DOHH2 (cell line): ENCODE measurements around the gene HPSE2.

ENCODE experiments used
- EZH2phosphoT487 ChIP-seq: fragments of 200-600 bp; sonication (generic); IDR thresholded peaks from 2 replicates; pipeline ENCODE4 v1.6.1; 2017; ENCODE audit warnings: borderline replicate concordance, mild to moderate bottlenecking, antibody characterized with exemption, low read length, moderate library complexity, mixed read lengths
- TF ChIP-seq, protein P1 (sequence below): fragments of 200-600 bp; sonication (generic); IDR thresholded peaks from one replicate; pipeline ENCODE4 v1.5.1; 2014; ENCODE audit warnings: antibody characterized with exemption, mild to moderate bottlenecking, low read depth, low read length; ENCODE audit not compliant: poor library complexity, severe bottlenecking

- TF ChIP-seq, protein P1, sequence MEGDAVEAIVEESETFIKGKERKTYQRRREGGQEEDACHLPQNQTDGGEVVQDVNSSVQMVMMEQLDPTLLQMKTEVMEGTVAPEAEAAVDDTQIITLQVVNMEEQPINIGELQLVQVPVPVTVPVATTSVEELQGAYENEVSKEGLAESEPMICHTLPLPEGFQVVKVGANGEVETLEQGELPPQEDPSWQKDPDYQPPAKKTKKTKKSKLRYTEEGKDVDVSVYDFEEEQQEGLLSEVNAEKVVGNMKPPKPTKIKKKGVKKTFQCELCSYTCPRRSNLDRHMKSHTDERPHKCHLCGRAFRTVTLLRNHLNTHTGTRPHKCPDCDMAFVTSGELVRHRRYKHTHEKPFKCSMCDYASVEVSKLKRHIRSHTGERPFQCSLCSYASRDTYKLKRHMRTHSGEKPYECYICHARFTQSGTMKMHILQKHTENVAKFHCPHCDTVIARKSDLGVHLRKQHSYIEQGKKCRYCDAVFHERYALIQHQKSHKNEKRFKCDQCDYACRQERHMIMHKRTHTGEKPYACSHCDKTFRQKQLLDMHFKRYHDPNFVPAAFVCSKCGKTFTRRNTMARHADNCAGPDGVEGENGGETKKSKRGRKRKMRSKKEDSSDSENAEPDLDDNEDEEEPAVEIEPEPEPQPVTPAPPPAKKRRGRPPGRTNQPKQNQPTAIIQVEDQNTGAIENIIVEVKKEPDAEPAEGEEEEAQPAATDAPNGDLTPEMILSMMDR, result no peak
- TF ChIP-seq EZH2phosphoT487, result no peak
Observed at GRCh38 chr10:99057936-99058690, 177.5 kb downstream of the HPSE2 start.
